ENCODE results near the gene NUDT19. TPM values are rescaled to one million over a fixed set of nuclear protein-coding genes. Genes with fewer than 3 reads are reported as not detected.

Gene NUDT19
- total RNA-seq, 3 donors from 2014 or later (not counting 1 experiment from before 2014, with no cell fraction given) = 6.4 to 9.6 (median 8.2) TPM

DNA sequence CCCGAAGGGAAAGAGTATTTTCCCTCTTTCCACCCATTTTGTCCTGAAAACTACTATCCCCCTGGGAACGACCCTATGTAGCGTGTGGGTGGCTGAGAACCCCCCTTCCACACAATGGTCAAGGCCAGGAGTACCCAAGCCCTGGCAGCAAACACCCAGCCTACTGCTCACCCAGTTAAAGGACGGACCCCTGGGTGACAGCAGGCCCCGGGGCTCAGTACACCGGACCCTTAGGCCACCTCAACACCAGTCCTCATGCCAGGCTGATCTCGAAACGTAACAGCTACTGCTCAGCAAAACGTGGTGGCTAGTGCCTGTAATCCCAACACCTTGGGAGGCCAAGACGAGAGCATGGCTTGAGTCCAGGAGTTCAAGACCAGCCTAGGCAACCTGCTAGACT, 18.0 kb upstream of the NUDT19 start:
- Histone ChIP-seq H3K27me3 (ENCODE audit: control insufficient read depth, insufficient read depth, low read length) (peaks cover 7% of the 10 kb centered on the region), H3K27ac (ENCODE audit: low read length) (no peak overlapping the region), H3K4me3 (ENCODE audit: low read length) (no peak overlapping the region), H3K36me3 (ENCODE audit: control insufficient read depth, insufficient read depth, low read length) (no peaks in the 10 kb centered on the region), H3K9me3 (ENCODE audit: control insufficient read depth, insufficient read depth, low read length) (no peaks in the 10 kb centered on the region), H3K4me1 (ENCODE audit: control insufficient read depth, insufficient read depth, low read length) (peaks cover 66% of the 10 kb centered on the region)
- TF ChIP-seq, protein P1, sequence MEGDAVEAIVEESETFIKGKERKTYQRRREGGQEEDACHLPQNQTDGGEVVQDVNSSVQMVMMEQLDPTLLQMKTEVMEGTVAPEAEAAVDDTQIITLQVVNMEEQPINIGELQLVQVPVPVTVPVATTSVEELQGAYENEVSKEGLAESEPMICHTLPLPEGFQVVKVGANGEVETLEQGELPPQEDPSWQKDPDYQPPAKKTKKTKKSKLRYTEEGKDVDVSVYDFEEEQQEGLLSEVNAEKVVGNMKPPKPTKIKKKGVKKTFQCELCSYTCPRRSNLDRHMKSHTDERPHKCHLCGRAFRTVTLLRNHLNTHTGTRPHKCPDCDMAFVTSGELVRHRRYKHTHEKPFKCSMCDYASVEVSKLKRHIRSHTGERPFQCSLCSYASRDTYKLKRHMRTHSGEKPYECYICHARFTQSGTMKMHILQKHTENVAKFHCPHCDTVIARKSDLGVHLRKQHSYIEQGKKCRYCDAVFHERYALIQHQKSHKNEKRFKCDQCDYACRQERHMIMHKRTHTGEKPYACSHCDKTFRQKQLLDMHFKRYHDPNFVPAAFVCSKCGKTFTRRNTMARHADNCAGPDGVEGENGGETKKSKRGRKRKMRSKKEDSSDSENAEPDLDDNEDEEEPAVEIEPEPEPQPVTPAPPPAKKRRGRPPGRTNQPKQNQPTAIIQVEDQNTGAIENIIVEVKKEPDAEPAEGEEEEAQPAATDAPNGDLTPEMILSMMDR (IDR thresholded peaks at IDR 0.05) = no peak
- intact Hi-C loops (cut with micrococcal nuclease) = loop anchor here (5.0 kb wide), 1 partner anchor 394 kb away; no protein-coding TSS in a partner anchor
- peaks cover 50 to 66% of the 10 kb centered on the region in 2 donors for H3K4me1 Mint-ChIP-seq
- peaks cover 8 to 11% of the 10 kb centered on the region in 2 donors for H3K27me3 Mint-ChIP-seq (ENCODE audit: low read depth in 2 of 2)
- H3K4me3 Mint-ChIP-seq = peak overlapping the region; percentile 87
- peak overlapping the region; percentile 79 to 84 for H3K27ac Mint-ChIP-seq
- WGBS (ENCODE audit: insufficient coverage) = 89% methylated on average over 9 of the region's 10 CpGs
- ATAC-seq (no peak), DNase-seq (no peak)
- no peaks in the 10 kb centered on the region for H3K36me3 Mint-ChIP-seq
- H3K9me3 Mint-ChIP-seq = no peaks in the 10 kb centered on the region

DNA sequence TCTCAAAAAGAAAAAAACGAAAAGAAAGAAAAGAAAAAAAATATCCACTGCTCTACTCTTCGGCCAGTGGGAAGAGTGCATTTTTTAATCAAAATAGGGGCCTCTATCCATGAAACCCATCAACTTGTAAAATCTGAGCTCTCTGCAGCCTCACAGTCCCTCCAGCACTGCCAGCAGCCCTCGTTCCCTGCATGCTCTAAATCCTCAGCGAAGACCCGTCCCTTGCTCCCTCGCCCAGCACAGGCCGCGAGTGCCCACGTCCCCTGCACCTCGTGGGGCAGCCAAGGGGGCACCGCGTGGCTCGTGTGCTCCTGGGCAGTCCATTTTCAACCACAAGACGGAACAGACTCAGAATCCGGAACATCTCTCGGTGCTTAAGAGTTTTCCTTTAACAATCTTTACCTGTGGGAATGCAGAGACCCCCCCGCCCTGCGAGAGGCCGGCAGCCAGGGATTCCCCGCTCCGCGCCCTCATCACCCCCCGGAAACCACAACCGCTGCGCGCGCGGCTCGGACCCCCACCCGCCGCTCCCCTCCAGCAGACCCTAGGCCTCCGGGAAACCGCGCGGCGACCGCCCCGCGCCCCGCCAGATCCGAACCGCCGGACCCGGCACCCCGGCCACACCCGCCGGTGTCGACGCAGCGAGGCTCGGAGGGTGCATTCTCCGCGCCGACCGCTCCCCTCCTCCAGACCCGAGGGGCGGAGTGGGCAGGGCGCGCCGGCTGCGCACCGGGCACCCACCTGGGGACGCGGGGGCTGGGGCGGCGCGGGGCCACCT, 17.3 kb upstream of the NUDT19 start:
- intact Hi-C loops (cut with micrococcal nuclease) = loop anchor here (2.0 to 5.0 kb wide), 2 partner anchors 18 to 393 kb away; no protein-coding TSS in a partner anchor
- H3K36me3 Mint-ChIP-seq = no peaks in the 10 kb centered on the region
- Histone ChIP-seq H3K9me3 (ENCODE audit: control insufficient read depth, insufficient read depth, low read length) (no peaks in the 10 kb centered on the region), H3K27me3 (ENCODE audit: control insufficient read depth, insufficient read depth, low read length) (peaks cover 7% of the 10 kb centered on the region), H3K27ac (ENCODE audit: low read length) (no peak overlapping the region), H3K4me1 (ENCODE audit: control insufficient read depth, insufficient read depth, low read length) (peaks cover 65% of the 10 kb centered on the region), H3K36me3 (ENCODE audit: control insufficient read depth, insufficient read depth, low read length) (no peaks in the 10 kb centered on the region), H3K4me3 (ENCODE audit: low read length) (peak overlapping the region; percentile 54)
- H3K4me1 Mint-ChIP-seq = peaks cover 42 to 58% of the 10 kb centered on the region in 2 donors
- no peaks in the 10 kb centered on the region for H3K9me3 Mint-ChIP-seq
- WGBS (ENCODE audit: insufficient coverage) = 2% methylated on average over 67 of the region's 67 CpGs
- H3K27me3 Mint-ChIP-seq (ENCODE audit: low read depth in 2 of 2) = peaks cover 8 to 11% of the 10 kb centered on the region in 2 donors
- DNase-seq (peak in 1 of 2 donors; percentile 47), ATAC-seq (no peak)
- H3K4me3 Mint-ChIP-seq = peak overlapping the region; percentile 87
- H3K27ac Mint-ChIP-seq = peak overlapping the region; percentile 79 to 84
- TF ChIP-seq, protein P1 (IDR thresholded peaks at IDR 0.05) = no peak

DNA sequence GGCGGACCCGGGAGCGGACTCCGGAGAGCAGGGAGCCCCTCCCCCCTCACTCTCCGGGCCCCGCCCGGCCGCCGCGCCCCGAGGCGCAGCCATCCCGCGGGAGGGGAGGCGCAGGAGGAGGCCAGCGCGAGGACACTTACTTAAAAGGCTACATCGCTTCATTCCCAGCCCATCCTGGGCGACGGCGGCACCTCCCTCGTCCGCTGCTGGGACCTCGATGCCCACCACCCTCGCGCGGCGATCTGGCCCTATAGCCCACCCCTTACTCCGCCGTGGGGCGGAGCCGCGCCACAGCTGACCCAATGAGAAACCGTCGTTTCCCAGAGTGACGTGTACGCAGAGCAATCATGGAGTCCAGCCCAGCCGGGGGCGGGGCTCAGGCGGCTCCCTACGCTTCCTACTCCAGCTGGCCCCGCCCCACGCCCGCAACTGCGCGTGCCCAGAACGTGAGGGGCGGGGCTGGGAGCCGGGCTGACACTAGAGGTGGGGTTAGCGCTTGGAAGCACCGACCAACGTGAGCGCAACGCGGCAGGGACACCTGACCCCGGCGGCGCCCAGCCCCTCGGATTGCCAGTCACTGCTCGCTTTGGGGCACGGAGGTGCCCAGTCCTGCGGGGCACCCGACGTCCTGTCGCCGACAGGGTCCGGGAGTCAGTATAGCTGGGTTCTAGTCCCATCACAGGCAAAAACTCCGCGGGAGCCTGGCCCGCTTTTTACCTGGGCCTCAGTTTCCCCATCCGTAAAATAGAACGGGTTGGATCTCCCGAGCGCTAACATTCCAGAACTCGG, 16.5 kb upstream of the NUDT19 start, which contains the start of gene ANKRD27:
Gene ANKRD27 (minus strand): TSS at position 250 of the 789 bp plus-strand sequence. CDS start 16,165 bp downstream, outside the sequence.
- H3K9me3 ChIP-seq (ENCODE audit: control insufficient read depth, insufficient read depth, low read length) = no peaks in the 10 kb centered on the region
- Mint-ChIP-seq H3K27ac (peak within 1 kb of the TSS; percentile 79 to 84), H3K36me3 (no peaks in the 10 kb centered on the region), H3K9me3 (no peaks in the 10 kb centered on the region), H3K4me1 (peaks cover 34 to 50% of the 10 kb centered on the region in 2 donors), H3K4me3 (peak within 1 kb of the TSS; percentile 99), H3K27me3 (ENCODE audit: low read depth in 2 of 2) (peaks cover 8 to 11% of the 10 kb centered on the region in 2 donors)
- H3K27ac ChIP-seq (ENCODE audit: low read length) = peak within 1 kb of the TSS; percentile 63
- peak within 1 kb of the TSS; percentile 54 for H3K4me3 ChIP-seq (ENCODE audit: low read length)
- no peaks in the 10 kb centered on the region for H3K36me3 ChIP-seq (ENCODE audit: control insufficient read depth, insufficient read depth, low read length)
- peaks cover 57% of the 10 kb centered on the region for H3K4me1 ChIP-seq (ENCODE audit: control insufficient read depth, insufficient read depth, low read length)
- peaks cover 7% of the 10 kb centered on the region for H3K27me3 ChIP-seq (ENCODE audit: control insufficient read depth, insufficient read depth, low read length)
- under 1% methylated on average over 75 of the region's 75 CpGs for WGBS (ENCODE audit: insufficient coverage)
- ATAC-seq (peak; percentile 92 to 97 (median 94)), DNase-seq (peak; percentile 99)
- intact Hi-C loops (cut with micrococcal nuclease) = loop anchor here (1.0 to 5.0 kb wide), 3 partner anchors 18 to 392 kb away; partner anchors contain the start of gene FAAP24
- TF ChIP-seq, protein P1 (IDR thresholded peaks at IDR 0.05) = no peak
